ENCODE measurements around the gene TEX2.

Gene TEX2

GRCh38 chr17:64269687-64270649 is 6.9 kb upstream of the TEX2 start:
- Histone ChIP-seq H2AFZ (ENCODE audit: low read length) (no peak overlapping the region), H3K9ac (ENCODE audit: low read length) (no peak overlapping the region)

DNA sequence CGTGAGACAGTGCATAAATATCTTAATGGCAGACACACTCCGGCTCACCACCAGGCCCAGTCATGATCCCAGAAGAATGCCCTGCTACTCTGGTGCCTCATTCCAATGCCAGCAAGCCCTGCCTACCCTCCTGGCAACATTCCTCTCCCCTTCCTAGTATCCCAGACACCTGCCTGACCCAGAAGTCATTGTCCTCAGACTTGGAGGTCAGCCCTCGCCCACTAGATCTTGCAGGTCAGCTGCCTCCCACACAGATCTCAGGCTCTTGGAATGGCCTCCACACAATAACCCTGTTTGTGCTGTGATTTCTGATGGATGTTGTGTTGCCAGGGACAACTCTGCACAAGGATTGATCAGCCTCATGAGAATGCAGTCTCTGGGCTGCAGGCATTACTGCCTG is 1.8 kb upstream of the TEX2 start:
- no peaks in the 10 kb centered on the region for H3K36me3 ChIP-seq (ENCODE audit: insufficient read depth, low read length)
- H3K9me3 ChIP-seq (ENCODE audit: low read length), result no peaks in the 10 kb centered on the region
- peaks cover 16% of the 10 kb centered on the region for H3K4me1 ChIP-seq (ENCODE audit: insufficient read depth, low read length, severe bottlenecking)
- no peak overlapping the region for H3K9ac ChIP-seq (ENCODE audit: low read length)
- H3K79me2 ChIP-seq (ENCODE audit: insufficient read depth, low read length), result no peaks in the 10 kb centered on the region
- H3K4me2 ChIP-seq (ENCODE audit: low read length), result no peak overlapping the region
- no peak overlapping the region for H3K27ac ChIP-seq (ENCODE audit: low read depth, low read length, poor library complexity, severe bottlenecking)
- no peaks in the 10 kb centered on the region for H4K20me1 ChIP-seq (ENCODE audit: insufficient read depth, low read length)
- no peaks in the 10 kb centered on the region for H3F3A ChIP-seq (ENCODE audit: insufficient read depth, low read length)
- no peaks in the 10 kb centered on the region for H3K9me2 ChIP-seq (ENCODE audit: low read depth, low read length)
- no peak overlapping the region for H2AFZ ChIP-seq (ENCODE audit: low read length)
- no peaks in the 10 kb centered on the region for H3K27me3 ChIP-seq (ENCODE audit: insufficient read depth, low read length)
- no peak for TF ChIP-seq EZH2 (IDR thresholded peaks at IDR 0.05; ENCODE audit: borderline replicate concordance, low read length)
- TF ChIP-seq, protein P1, sequence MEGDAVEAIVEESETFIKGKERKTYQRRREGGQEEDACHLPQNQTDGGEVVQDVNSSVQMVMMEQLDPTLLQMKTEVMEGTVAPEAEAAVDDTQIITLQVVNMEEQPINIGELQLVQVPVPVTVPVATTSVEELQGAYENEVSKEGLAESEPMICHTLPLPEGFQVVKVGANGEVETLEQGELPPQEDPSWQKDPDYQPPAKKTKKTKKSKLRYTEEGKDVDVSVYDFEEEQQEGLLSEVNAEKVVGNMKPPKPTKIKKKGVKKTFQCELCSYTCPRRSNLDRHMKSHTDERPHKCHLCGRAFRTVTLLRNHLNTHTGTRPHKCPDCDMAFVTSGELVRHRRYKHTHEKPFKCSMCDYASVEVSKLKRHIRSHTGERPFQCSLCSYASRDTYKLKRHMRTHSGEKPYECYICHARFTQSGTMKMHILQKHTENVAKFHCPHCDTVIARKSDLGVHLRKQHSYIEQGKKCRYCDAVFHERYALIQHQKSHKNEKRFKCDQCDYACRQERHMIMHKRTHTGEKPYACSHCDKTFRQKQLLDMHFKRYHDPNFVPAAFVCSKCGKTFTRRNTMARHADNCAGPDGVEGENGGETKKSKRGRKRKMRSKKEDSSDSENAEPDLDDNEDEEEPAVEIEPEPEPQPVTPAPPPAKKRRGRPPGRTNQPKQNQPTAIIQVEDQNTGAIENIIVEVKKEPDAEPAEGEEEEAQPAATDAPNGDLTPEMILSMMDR (IDR thresholded peaks at IDR 0.05; ENCODE audit: low read length), result no peak
- no peak overlapping the region for H3K4me3 ChIP-seq (ENCODE audit: low read depth, low read length, poor library complexity, severe bottlenecking)

More at GRCh38 chr17:64269687-64270649, 6.9 kb upstream of the TEX2 start:
- no peak overlapping the region for H3K4me3 ChIP-seq (ENCODE audit: low read depth, low read length, poor library complexity, severe bottlenecking)
- TF ChIP-seq EZH2 (IDR thresholded peaks at IDR 0.05; ENCODE audit: borderline replicate concordance, low read length), result no peak
- TF ChIP-seq, protein P1 (IDR thresholded peaks at IDR 0.05; ENCODE audit: low read length), result no peak
- no peaks in the 10 kb centered on the region; the same call in 1 of the 2 replicates for H3K27me3 ChIP-seq (ENCODE audit: insufficient read depth, low read length)
- no peaks in the 10 kb centered on the region for H3F3A ChIP-seq (ENCODE audit: insufficient read depth, low read length)
- H3K36me3 ChIP-seq (ENCODE audit: insufficient read depth, low read length), result no peaks in the 10 kb centered on the region
- H4K20me1 ChIP-seq (ENCODE audit: insufficient read depth, low read length), result no peaks in the 10 kb centered on the region
- no peaks in the 10 kb centered on the region for H3K4me1 ChIP-seq (ENCODE audit: insufficient read depth, low read length, severe bottlenecking)
- H3K9me2 ChIP-seq (ENCODE audit: low read depth, low read length), result no peaks in the 10 kb centered on the region
- H3K9me3 ChIP-seq (ENCODE audit: low read length), result no peaks in the 10 kb centered on the region
- H3K4me2 ChIP-seq (ENCODE audit: low read length), result no peak overlapping the region
- no peaks in the 10 kb centered on the region for H3K79me2 ChIP-seq (ENCODE audit: insufficient read depth, low read length)
- no peak overlapping the region for H3K27ac ChIP-seq (ENCODE audit: low read depth, low read length, poor library complexity, severe bottlenecking)

GRCh38 chr17:64262198-64262999 is 661 bp downstream of the TEX2 start:
- Histone ChIP-seq H3K9me2 (ENCODE audit: low read depth, low read length) (no peaks in the 10 kb centered on the region), H3K4me1 (ENCODE audit: insufficient read depth, low read length, severe bottlenecking) (peaks cover 16% of the 10 kb centered on the region), H3K9me3 (ENCODE audit: low read length) (no peaks in the 10 kb centered on the region), H3K79me2 (ENCODE audit: insufficient read depth, low read length) (no peaks in the 10 kb centered on the region), H3K27ac (ENCODE audit: low read depth, low read length, poor library complexity, severe bottlenecking) (no peak overlapping the region), H3K4me2 (ENCODE audit: low read length) (peak overlapping the region; percentile 85), H3K36me3 (ENCODE audit: insufficient read depth, low read length) (no peaks in the 10 kb centered on the region), H3K4me3 (ENCODE audit: low read depth, low read length, poor library complexity, severe bottlenecking) (peak overlapping the region; percentile 93), H3K27me3 (ENCODE audit: insufficient read depth, low read length) (no peaks in the 10 kb centered on the region), H2AFZ (ENCODE audit: low read length) (no peak overlapping the region), H4K20me1 (ENCODE audit: insufficient read depth, low read length) (no peaks in the 10 kb centered on the region), H3K9ac (ENCODE audit: low read length) (peak overlapping the region; percentile 75), H3F3A (ENCODE audit: insufficient read depth, low read length) (no peaks in the 10 kb centered on the region)
- TF ChIP-seq EZH2 (IDR thresholded peaks at IDR 0.05; ENCODE audit: borderline replicate concordance, low read length), result no peak
- TF ChIP-seq, protein P1 (IDR thresholded peaks at IDR 0.05; ENCODE audit: low read length), result no peak

All from OCI-LY1 (cell line).